Measurements from ENCODE around the gene CTDP1. TPM values are rescaled to one million over a fixed set of nuclear protein-coding genes. Genes with fewer than 3 reads are reported as not detected.
"Not testable (repeated sequence)": the region's sequence is repeated elsewhere in the genome, so short reads cannot be mapped to it uniquely, and the experiment has no call there.

Gene CTDP1
- total RNA-seq, 1 experiment from 2014 or later: 31.7 TPM

DNA sequence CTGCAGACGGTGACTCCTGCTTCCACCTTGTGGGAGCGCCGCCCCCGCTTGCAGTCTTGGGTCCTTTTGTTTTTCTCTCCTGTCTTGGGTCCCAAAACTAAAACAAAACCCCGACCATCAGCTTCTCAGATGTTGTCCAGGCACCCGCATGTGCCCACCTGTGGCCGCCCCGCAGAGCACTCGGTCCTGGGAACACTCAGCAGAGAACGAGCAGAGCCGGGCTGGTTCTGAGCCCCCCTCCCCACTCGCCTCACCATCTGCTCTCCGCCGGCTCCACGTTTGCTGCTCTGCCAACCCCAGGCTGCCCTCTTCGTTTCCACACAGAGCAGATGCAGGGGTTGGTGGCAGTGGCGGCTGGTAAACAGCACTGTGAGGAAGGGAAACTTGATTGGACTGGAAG lies 38.5 kb downstream of the CTDP1 start:
- CTCF ChIA-PET: no interaction called here
- POLR2A ChIA-PET (ENCODE audit: unreplicated experiment): no interaction called here
- no peak overlapping the region for H3K27ac ChIP-seq (ENCODE audit: low read length)

GRCh38 chr18:79718878-79719477 lies 39.4 kb downstream of the CTDP1 start:
- no peaks in the 10 kb centered on the region for H4K20me1 ChIP-seq (ENCODE audit: low read length)
- no peaks in the 10 kb centered on the region for H3K9me2 ChIP-seq (replicated peaks; ENCODE audit: low read length)
- BruUV-seq (replicated peaks): no TSS peak
- intact Hi-C loops (cut with micrococcal nuclease): no loop called here
- no peak overlapping the region for H2AFZ ChIP-seq (ENCODE audit: low read length)
- POLR2A ChIA-PET (ENCODE audit: unreplicated experiment): no interaction called here
- TF ChIP-seq EZH2phosphoT487 (IDR thresholded peaks at IDR 0.05; ENCODE audit: borderline replicate concordance, low read length) (no peak), EZH2 (IDR thresholded peaks at IDR 0.05; ENCODE audit: low read length, unreplicated experiment) (no peak)
- TF ChIP-seq, protein P1, sequence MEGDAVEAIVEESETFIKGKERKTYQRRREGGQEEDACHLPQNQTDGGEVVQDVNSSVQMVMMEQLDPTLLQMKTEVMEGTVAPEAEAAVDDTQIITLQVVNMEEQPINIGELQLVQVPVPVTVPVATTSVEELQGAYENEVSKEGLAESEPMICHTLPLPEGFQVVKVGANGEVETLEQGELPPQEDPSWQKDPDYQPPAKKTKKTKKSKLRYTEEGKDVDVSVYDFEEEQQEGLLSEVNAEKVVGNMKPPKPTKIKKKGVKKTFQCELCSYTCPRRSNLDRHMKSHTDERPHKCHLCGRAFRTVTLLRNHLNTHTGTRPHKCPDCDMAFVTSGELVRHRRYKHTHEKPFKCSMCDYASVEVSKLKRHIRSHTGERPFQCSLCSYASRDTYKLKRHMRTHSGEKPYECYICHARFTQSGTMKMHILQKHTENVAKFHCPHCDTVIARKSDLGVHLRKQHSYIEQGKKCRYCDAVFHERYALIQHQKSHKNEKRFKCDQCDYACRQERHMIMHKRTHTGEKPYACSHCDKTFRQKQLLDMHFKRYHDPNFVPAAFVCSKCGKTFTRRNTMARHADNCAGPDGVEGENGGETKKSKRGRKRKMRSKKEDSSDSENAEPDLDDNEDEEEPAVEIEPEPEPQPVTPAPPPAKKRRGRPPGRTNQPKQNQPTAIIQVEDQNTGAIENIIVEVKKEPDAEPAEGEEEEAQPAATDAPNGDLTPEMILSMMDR (conservative IDR thresholded peaks at IDR 0.05; ENCODE audit: low read depth, low read length): no peak
- H3K9ac ChIP-seq (ENCODE audit: low read length): no peak overlapping the region
- ATAC-seq: no peak
- H3K36me3 ChIP-seq (ENCODE audit: low read depth, low read length): peaks cover 16% of the 10 kb centered on the region
- H3K4me1 ChIP-seq (ENCODE audit: insufficient read depth, low read length): no peaks in the 10 kb centered on the region
- no peaks in the 10 kb centered on the region for H3F3A ChIP-seq (ENCODE audit: low read length, unreplicated experiment)
- H3K4me2 ChIP-seq (ENCODE audit: low read length): no peak overlapping the region
- no peak overlapping the region for H3K4me3 ChIP-seq (ENCODE audit: low read length)
- CTCF ChIA-PET: no interaction called here
- H3K27me3 ChIP-seq (ENCODE audit: low read length): no peaks in the 10 kb centered on the region
- DNase-seq: no peak
- no peaks in the 10 kb centered on the region for H3K79me2 ChIP-seq (ENCODE audit: low read length)
- H3K9me3 ChIP-seq (ENCODE audit: low read length): no peaks in the 10 kb centered on the region
- H3K27ac ChIP-seq (ENCODE audit: low read length): no peak overlapping the region

More for the DNA sequence above, 38.5 kb downstream of the CTDP1 start:
- Histone ChIP-seq H3K9me2 (replicated peaks; ENCODE audit: low read length) (no peaks in the 10 kb centered on the region), H2AFZ (ENCODE audit: low read length) (no peak overlapping the region), H3K4me3 (ENCODE audit: low read length) (no peak overlapping the region), H3K4me2 (ENCODE audit: low read length) (no peak overlapping the region), H4K20me1 (ENCODE audit: low read length) (no peaks in the 10 kb centered on the region), H3F3A (ENCODE audit: low read length, unreplicated experiment) (no peaks in the 10 kb centered on the region), H3K27me3 (ENCODE audit: low read length) (no peaks in the 10 kb centered on the region), H3K36me3 (ENCODE audit: low read depth, low read length) (peaks cover 18% of the 10 kb centered on the region; the same call in 1 of the 2 replicates), H3K9me3 (ENCODE audit: low read length) (no peaks in the 10 kb centered on the region), H3K79me2 (ENCODE audit: low read length) (no peaks in the 10 kb centered on the region), H3K9ac (ENCODE audit: low read length) (no peak overlapping the region), H3K4me1 (ENCODE audit: insufficient read depth, low read length) (no peaks in the 10 kb centered on the region)
- intact Hi-C loops (cut with micrococcal nuclease): no loop called here
- ATAC-seq (no peak), DNase-seq (no peak)
- no TSS peak for BruUV-seq (replicated peaks)
- TF ChIP-seq, protein P1 (conservative IDR thresholded peaks at IDR 0.05; ENCODE audit: low read depth, low read length): no peak
- TF ChIP-seq EZH2 (IDR thresholded peaks at IDR 0.05; ENCODE audit: low read length, unreplicated experiment) (no peak), EZH2phosphoT487 (IDR thresholded peaks at IDR 0.05; ENCODE audit: borderline replicate concordance, low read length) (no peak)

DNA sequence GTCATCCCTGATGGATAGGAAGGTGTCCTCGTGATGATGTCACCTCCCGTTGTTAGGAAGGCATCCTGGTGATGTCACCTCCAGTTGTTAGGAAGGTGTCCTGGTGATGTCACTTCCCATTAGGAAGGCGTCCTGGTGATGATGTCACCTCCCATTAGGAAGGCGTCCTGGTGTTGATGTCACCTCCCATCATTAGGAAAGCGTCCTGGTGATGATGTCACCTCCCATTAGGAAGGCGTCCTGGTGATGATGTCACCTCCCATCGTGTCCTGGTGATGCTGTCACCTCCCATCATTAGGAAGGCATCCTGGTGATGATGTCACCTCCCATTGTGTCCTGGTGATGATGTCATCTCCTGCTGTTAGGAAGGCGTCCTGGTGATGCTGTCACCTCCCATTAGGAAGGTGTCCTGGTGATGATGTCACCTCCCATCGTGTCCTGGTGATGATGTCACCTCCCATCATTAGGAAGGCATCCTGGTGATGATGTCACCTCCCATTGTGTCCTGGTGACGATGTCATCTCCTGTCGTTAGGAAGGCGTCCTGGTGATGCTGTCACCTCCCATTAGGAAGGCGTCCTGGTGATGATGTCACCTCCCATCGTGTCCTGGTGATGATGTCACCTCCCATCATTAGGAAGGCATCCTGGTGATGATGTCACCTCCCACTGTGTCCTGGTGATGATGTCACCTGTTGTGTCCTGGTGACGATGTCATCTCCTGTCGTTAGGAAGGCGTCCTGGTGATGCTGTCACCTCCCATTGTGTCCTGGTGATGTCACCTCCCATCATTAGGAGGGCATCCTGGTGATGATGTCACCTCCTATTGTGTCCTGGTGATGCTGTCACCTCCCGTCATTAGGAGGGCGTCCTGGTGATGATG lies 40.1 kb downstream of the CTDP1 start:
- H2AFZ ChIP-seq (ENCODE audit: low read length); H3K9me2 ChIP-seq (replicated peaks; ENCODE audit: low read length); H3F3A ChIP-seq (ENCODE audit: low read length, unreplicated experiment); H3K4me3 ChIP-seq (ENCODE audit: low read length); H3K79me2 ChIP-seq (ENCODE audit: low read length); H4K20me1 ChIP-seq (ENCODE audit: low read length); H3K27me3 ChIP-seq (ENCODE audit: low read length); POLR2A ChIA-PET (ENCODE audit: unreplicated experiment); BruUV-seq (replicated peaks); H3K4me2 ChIP-seq (ENCODE audit: low read length); CTCF ChIA-PET; H3K9me3 ChIP-seq (ENCODE audit: low read length); intact Hi-C loops (cut with micrococcal nuclease); H3K9ac ChIP-seq (ENCODE audit: low read length); H3K27ac ChIP-seq (ENCODE audit: low read length); ATAC-seq; DNase-seq; H3K4me1 ChIP-seq (ENCODE audit: insufficient read depth, low read length): not testable (repeated sequence)
- H3K36me3 ChIP-seq (ENCODE audit: low read depth, low read length): peaks cover 16% of the 10 kb centered on the region
